ENCODE results near the gene SETD1A. TPM values are rescaled to one million over a fixed set of nuclear protein-coding genes. Genes with fewer than 3 reads are reported as not detected.

The SETD1A gene
- total RNA-seq, 6 experiments from 2014 or later: 3.7 to 7.4 (median 6.9) TPM

GRCh38 chr16:30982548-30983288, 25.2 kb downstream of the SETD1A start:
- ATAC-seq: no peak
- H3K27ac ChIP-seq: no peak overlapping the region
- no peak overlapping the region for H3K4me3 ChIP-seq
- H3K36me3 ChIP-seq: peaks cover 0 to 25% (median 11%) of the 10 kb centered on the region in 4 donors
- H3K9me3 ChIP-seq: no peaks in the 10 kb centered on the region
- TF ChIP-seq CTCF (IDR thresholded peaks at IDR 0.05) (no peak), POLR2A (IDR thresholded peaks at IDR 0.05) (no peak)
- intact Hi-C loops (cut with DNase I): loop anchor here (5.0 to 10.0 kb wide), 3 partner anchors 62 to 110 kb away; partner anchors contain the start of genes PRSS53 (in 1 of the 2) and VKORC1 (in 1 of the 2)
- no peaks in the 10 kb centered on the region for H3K27me3 ChIP-seq
- H3K4me1 ChIP-seq: peaks cover 0 to 12% (median 5%) of the 10 kb centered on the region in 4 donors
- DNase-seq: no peak
- WGBS (ENCODE audit: insufficient coverage, low coverage, low lambda C conversion rate, missing lambda C conversion rate): 80% methylated on average over 5 of the region's 17 CpGs

DNA sequence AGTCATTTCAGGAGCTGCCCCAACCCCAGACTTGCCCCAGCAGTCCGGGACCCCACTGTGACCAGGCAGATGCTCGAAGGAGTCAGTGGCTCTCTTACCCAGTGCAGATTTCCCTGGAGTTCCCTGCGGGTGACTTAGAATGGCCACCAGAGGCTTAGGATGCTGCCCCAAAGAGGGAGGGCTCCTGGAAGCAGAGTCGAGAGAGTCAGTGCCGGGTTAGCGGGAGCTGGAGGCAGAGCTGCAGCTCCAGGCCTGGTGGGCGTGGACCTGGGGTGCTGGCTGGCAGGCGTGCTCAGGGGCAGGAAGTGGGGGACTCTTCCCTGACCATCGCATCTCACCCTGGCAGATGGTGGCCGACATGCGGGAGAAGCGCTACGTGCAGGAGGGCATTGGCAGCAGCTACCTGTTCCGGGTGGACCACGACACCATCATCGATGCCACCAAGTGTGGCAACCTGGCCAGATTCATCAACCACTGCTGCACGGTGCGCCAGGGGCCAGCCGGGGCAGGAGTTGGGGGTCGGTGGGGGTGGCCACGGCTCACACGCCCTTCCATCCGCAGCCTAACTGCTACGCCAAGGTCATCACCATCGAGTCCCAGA, 25.8 kb downstream of the SETD1A start:
- H3K9me3 ChIP-seq: no peaks in the 10 kb centered on the region
- ATAC-seq (no peak), DNase-seq (no peak)
- WGBS (ENCODE audit: insufficient coverage, low coverage, low lambda C conversion rate, missing lambda C conversion rate): 81% methylated on average over 10 of the region's 25 CpGs
- H3K4me1 ChIP-seq: peaks cover 0 to 12% (median 5%) of the 10 kb centered on the region in 4 donors
- H3K36me3 ChIP-seq: peaks cover 0 to 24% (median 11%) of the 10 kb centered on the region in 4 donors
- intact Hi-C loops (cut with DNase I): loop anchor here (5.0 to 10.0 kb wide), 3 partner anchors 61 to 109 kb away; partner anchors contain the start of genes PRSS53 (in 1 of the 2) and VKORC1 (in 1 of the 2)
- H3K27me3 ChIP-seq: no peaks in the 10 kb centered on the region
- H3K4me3 ChIP-seq: no peak overlapping the region
- TF ChIP-seq POLR2A (IDR thresholded peaks at IDR 0.05) (no peak), CTCF (IDR thresholded peaks at IDR 0.05) (no peak)
- no peak overlapping the region for H3K27ac ChIP-seq

DNA sequence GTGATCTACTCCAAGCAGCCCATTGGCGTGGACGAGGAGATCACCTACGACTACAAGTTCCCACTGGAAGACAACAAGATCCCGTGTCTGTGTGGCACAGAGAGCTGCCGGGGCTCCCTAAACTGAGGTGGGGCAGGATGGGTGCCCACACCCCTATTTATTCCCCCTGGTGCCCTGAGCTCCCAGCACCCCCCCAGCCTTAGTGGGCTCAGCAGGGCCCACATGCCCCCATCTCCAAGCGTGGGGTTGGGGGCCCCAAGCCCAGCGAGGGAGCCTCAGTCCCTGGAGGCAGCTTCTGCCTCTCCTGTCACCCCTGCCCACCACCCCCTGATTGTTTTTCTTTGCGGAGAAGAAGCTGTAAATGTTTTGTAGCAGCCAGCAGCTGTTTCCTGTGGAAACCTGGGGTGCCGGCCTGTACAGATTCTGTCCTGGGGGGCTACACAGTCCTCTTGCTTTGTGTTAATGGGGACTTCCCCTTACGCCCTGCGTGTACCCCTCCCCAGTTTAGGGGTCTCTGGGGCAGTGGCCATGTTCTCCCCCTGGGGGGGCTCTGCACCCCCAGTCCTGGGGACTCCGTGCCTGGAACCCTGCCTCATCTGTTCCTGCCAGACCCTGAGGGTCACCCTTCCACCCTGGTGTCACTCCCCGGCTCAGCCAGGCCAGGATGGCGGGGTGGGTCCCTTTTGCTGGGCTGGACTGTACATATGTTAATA, 26.5 kb downstream of the SETD1A start:
- peaks cover 0 to 24% (median 11%) of the 10 kb centered on the region in 4 donors for H3K36me3 ChIP-seq
- intact Hi-C loops (cut with DNase I): loop anchor here (5.0 to 10.0 kb wide), 3 partner anchors 61 to 108 kb away; partner anchors contain the start of genes PRSS53 (in 1 of the 2) and VKORC1 (in 1 of the 2)
- DNase-seq: no peak

More for the DNA sequence above, 26.5 kb downstream of the SETD1A start:
- 86% methylated on average over 7 of the region's 14 CpGs for WGBS (ENCODE audit: insufficient coverage, low coverage, low lambda C conversion rate, missing lambda C conversion rate)
- H3K4me3 ChIP-seq: no peak overlapping the region
- no peaks in the 10 kb centered on the region for H3K27me3 ChIP-seq
- no peak overlapping the region for H3K27ac ChIP-seq
- no peak for ATAC-seq
- peaks cover 0 to 12% (median 5%) of the 10 kb centered on the region in 4 donors for H3K4me1 ChIP-seq
- TF ChIP-seq CTCF (IDR thresholded peaks at IDR 0.05): no peak
- TF ChIP-seq POLR2A (IDR thresholded peaks at IDR 0.05): no peak
- H3K9me3 ChIP-seq: no peaks in the 10 kb centered on the region

Measured in right lobe of liver (tissue), 6 donors.